Subcutaneous abdominal adipose tissue (tissue), 5 donors: Measurements from ENCODE around the gene CDK5RAP1.

Experiments
- H3K27ac ChIP-seq: one replicate; pipeline ENCODE4 v1.7.0; 2013; ENCODE audit warnings: low read depth, mild to moderate bottlenecking, inconsistent platforms, low read length, moderate library complexity
- H3K27me3 ChIP-seq, 5 donors: one replicate each; pipeline ENCODE4 v1.7.0; 2013; ENCODE audit warnings: low read length in 5 of 5, inconsistent platforms in 1 of 5; ENCODE audit not compliant: control insufficient read depth in 5 of 5, insufficient read depth in 4 of 5
- H3K36me3 ChIP-seq, 5 donors: one replicate each; pipeline ENCODE4 v1.7.0; 2013; ENCODE audit warnings: low read length in 5 of 5; ENCODE audit not compliant: control insufficient read depth in 5 of 5, insufficient read depth in 5 of 5
- H3K4me1 ChIP-seq, 5 donors: one replicate each; pipeline ENCODE4 v1.7.0; 2013; ENCODE audit warnings: low read length in 5 of 5, mild to moderate bottlenecking in 3 of 5, moderate library complexity in 1 of 5; ENCODE audit not compliant: control insufficient read depth in 5 of 5, insufficient read depth in 5 of 5
- H3K4me3 ChIP-seq, 5 donors: one replicate each; pipeline ENCODE4 v1.7.0; 2013; ENCODE audit warnings: low read length in 5 of 5, low read depth in 1 of 5
- H3K9ac ChIP-seq, 5 donors: one replicate each; pipeline ENCODE4 v1.7.0; 2013; ENCODE audit warnings: low read length in 5 of 5, mild to moderate bottlenecking in 4 of 5, moderate library complexity in 3 of 5
- H3K9me3 ChIP-seq, 5 donors: one replicate each; pipeline ENCODE4 v1.7.0; 2013; ENCODE audit warnings: low read length in 5 of 5; ENCODE audit not compliant: control insufficient read depth in 5 of 5
- donor health status: healthy.
- donor health status: healthy.
- donor health status: healthy.
- donor health status: healthy.
- donor health status: healthy.

Gene CDK5RAP1

DNA sequence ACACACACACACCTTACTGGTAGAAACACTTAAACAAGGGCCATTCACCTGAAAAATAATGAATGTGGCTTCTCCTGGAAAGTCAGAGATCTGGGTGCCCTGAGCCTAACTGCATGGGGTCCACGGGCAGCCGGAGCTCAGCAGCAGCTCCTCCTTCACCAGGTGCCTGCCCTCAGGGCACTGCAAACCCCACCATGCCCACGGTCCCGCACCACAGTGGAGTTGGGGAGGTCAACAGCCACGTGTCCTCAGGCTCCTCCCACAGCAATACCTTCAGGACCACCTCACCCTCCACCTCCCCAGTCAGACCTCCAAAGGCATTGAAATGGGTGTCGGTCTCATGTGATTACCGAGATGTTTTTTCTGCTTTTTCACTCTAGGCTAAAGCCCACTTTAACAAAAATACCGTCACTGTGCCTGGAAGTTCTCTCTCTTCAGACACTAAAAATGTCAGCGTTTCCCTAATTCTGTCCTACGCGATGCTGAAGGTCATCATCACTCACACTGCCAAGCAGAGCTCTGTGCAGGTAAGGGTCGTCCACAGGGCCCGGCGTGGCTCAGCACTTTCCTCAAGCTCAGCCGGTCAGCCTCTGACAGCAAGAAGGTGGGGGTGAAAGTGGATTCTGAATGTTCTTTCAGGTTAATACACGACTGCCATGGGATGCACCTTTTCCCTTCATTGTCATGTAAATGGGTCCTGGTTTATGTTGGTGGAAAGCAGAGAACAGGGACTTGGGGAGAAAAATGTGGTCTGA is 48.9 kb downstream of the CDK5RAP1 start:
- Histone ChIP-seq H3K9me3 (no peaks in the 10 kb centered on the region), H3K4me3 (no peak overlapping the region), H3K36me3 (peaks cover 4 to 55% (median 38%) of the 10 kb centered on the region in 5 donors)

DNA sequence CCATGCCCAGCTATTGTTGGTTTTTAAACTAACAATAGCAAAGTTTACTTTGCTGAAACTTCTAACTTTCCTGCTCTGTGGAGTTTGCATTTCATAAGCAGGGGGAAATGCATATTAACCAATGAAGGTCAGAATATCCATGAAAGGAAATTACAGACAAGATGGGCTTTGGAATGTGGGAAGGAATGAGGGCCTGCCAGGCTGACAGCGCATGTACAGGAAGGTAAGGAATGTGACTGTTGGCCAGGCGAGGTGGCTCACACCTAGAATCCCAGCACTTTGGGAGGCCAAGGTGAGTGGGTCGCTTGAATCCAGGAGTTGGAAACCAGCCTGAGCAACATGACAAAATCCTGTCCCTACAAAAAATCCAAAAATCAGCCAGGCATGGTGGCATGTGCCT is 49.6 kb downstream of the CDK5RAP1 start:
- Histone ChIP-seq H3K4me3 (no peak overlapping the region), H3K36me3 (peaks cover 4 to 51% (median 38%) of the 10 kb centered on the region in 5 donors), H3K27ac (no peak overlapping the region), H3K9ac (no peak overlapping the region), H3K27me3 (no peaks in the 10 kb centered on the region), H3K4me1 (no peaks in the 10 kb centered on the region), H3K9me3 (no peaks in the 10 kb centered on the region)

More for the DNA sequence above, 48.9 kb downstream of the CDK5RAP1 start:
- no peak overlapping the region for H3K27ac ChIP-seq
- H3K4me1 ChIP-seq, result no peaks in the 10 kb centered on the region
- no peak overlapping the region for H3K9ac ChIP-seq
- no peaks in the 10 kb centered on the region for H3K27me3 ChIP-seq

DNA sequence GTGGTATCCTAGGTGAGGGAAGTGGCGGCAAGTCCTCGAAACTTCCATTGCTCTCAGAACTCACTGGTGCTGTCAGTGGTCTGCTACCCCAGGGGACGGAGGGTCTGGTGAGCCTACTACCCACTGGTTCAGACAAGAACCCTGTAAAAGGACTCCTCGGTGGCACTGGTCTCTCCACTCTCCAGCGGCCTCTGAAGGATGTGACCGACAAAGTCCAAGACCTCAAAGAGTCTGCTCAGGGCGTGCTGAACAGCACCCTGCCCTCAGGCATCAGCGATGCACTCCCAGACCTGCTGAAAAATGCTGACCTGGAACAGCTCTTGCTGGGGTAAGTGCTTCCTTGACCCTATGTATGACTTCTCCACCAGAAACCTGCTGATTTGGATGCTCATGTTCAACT is 51.8 kb downstream of the CDK5RAP1 start:
- H3K27me3 ChIP-seq, result no peaks in the 10 kb centered on the region
- H3K9ac ChIP-seq, result no peak overlapping the region
- no peaks in the 10 kb centered on the region for H3K9me3 ChIP-seq
- H3K4me1 ChIP-seq, result no peaks in the 10 kb centered on the region
- no peak overlapping the region for H3K27ac ChIP-seq
- no peak overlapping the region for H3K4me3 ChIP-seq
- H3K36me3 ChIP-seq, result peaks cover 4 to 40% (median 32%) of the 10 kb centered on the region in 5 donors

DNA sequence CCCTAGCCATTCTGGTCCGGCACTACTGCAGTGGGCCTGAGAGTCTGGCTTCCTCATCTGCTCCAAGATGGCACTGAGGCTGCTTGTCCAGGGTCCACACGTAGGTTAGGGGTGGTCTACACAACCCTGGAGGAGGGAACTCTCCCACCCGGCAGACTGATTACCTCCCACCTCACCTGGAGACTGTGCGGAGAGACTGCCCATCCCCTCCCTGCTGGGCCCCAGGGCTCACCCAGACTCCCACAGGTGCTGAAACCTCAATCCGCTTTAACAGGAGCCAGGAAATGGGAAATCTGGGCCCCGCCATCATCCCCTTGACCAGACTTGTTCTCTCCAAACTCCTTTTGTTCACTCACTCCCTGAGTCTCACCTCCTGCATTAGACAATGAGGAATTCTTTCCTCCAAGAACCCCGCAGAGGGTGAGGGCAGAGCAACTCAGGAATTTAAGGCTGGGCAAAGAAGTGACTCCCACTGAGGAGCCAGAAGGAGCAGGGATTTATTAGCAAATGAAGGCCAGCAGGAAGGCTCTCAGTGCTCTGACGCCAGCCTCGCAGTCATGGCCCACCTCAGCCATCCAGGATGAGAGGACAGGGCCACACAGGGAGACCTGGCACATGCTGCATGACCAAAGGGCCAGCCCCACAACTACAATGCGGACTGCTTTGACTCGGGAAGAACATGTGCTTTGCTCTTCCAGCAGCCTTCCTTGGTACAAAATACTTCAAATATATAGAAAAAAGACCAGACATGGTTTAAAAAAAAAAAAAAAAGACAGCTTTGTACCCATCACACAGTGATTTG is 53.0 kb downstream of the CDK5RAP1 start:
- no peaks in the 10 kb centered on the region for H3K9me3 ChIP-seq
- H3K4me1 ChIP-seq, result no peaks in the 10 kb centered on the region
- peaks cover 2 to 31% (median 24%) of the 10 kb centered on the region in 5 donors for H3K36me3 ChIP-seq
- H3K27ac ChIP-seq, result no peak overlapping the region
- H3K4me3 ChIP-seq, result no peak overlapping the region
- H3K27me3 ChIP-seq, result no peaks in the 10 kb centered on the region
- no peak overlapping the region for H3K9ac ChIP-seq

DNA sequence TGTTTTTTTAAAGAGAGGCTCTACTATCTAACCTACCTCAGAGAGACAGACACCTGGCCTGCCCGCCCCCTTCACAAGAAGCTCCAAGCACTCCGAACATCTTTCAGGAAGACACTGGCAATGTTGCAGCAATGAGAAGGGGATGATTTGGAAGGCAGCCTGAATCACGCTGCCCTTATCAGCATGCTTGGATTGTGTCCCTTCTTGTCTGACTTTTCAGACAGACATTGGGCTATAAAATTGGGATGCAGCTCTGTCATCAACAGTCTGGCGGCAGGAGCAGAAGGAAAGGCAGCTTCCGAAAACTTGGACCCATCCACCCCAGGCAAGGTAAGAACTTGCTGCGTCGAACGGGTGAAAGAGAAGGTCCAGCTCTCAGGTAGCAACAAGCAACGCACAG is 56.0 kb downstream of the CDK5RAP1 start:
- H3K9me3 ChIP-seq, result no peaks in the 10 kb centered on the region
- no peak overlapping the region for H3K9ac ChIP-seq
- H3K4me3 ChIP-seq, result no peak overlapping the region
- peaks cover 0 to 18% (median 11%) of the 10 kb centered on the region in 5 donors for H3K36me3 ChIP-seq
- H3K27ac ChIP-seq, result no peak overlapping the region
- peaks cover 3 to 8% (median 4%) of the 10 kb centered on the region in 5 donors for H3K27me3 ChIP-seq
- H3K4me1 ChIP-seq, result no peaks in the 10 kb centered on the region

DNA sequence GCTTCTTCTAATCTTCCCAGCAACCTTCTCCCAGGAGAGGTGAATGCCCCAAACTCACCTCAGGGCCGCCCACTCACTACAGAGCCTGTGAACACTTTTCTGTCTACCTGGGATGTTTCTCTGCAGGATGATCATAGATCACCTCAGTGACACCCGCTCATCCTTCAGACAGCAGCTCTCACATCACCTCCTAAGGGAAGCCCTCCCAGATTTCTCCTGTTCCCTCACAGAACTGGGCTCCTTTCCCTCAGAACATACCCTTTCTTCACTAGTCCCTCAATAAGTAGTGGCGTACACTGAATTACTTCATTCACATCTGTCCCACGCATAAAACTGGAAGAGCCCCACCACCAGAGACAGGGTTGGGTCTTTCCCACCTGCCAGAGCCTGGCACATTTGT is 57.8 kb downstream of the CDK5RAP1 start:
- H3K4me3 ChIP-seq, result no peak overlapping the region
- peaks cover 0 to 2% (median 0%) of the 10 kb centered on the region in 5 donors for H3K36me3 ChIP-seq
- no peak overlapping the region for H3K27ac ChIP-seq
- no peak overlapping the region for H3K9ac ChIP-seq
- H3K27me3 ChIP-seq, result peaks cover 3 to 17% (median 7%) of the 10 kb centered on the region in 5 donors
- no peaks in the 10 kb centered on the region for H3K4me1 ChIP-seq
- no peaks in the 10 kb centered on the region for H3K9me3 ChIP-seq

DNA sequence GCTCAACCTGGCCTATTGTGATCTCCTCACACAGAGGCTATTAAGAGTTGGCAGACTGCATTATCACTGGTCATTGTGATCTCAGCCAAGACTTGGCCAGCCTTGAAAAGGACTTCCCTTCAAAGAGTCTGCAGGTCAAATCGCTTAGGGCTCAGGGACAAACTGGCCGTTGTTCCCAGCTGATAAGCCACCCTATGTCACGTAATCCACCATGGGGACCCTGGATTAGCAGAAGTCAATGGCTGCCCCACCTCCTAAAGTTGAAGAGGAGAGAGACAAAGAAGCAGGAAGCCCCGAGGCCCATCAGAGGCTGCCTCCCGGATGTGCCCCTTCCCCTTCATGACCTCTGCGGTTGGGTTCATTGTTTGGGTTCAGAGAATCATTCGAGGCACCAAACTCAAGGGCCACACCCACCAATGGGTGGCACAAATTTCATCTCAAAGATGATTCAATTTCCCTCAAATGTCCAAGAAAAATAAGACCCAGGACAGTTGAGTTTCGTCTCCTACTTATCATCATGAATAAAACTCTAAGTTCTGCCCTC is 61.7 kb downstream of the CDK5RAP1 start:
- Histone ChIP-seq H3K27ac (no peak overlapping the region), H3K9ac (no peak overlapping the region), H3K27me3 (peaks cover 3 to 17% (median 7%) of the 10 kb centered on the region in 5 donors), H3K4me3 (no peak overlapping the region), H3K4me1 (no peaks in the 10 kb centered on the region), H3K36me3 (no peaks in the 10 kb centered on the region), H3K9me3 (no peaks in the 10 kb centered on the region)

DNA sequence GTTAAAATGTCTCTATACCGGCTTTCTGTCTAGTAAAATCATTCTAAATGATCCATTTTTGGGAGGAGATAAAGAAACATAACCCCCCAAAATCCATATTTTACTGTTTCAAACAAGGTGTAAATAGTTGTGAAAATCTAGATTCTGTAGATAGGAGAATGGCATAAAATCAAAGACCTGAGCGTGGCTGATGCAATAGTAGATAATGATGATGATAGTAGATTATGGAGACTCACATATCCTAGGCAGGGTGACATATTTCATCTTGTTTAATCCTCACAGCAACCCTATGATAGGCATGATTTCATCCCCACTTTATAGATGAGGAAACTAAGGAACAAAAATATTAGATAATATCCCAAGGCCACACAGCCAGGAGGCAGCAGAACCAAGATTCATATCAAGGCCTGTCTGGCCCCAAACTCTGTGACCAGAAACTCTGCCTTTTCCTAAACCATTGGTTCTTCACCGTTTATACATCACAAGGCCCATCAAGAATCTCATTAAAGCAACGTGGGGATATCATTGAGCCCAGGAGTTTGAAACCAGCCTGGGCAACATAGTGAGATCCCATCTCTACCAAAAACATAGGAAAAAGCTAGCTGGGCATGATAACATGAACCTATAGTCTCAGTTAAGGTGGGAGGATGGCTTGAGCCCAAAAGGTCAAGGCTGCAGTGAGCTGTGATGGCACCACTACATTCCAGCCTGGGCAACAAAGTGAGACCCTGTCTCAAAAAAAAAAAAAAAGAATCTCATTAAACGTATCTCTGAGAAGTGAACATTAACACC is 62.7 kb downstream of the CDK5RAP1 start:
- H3K4me1 ChIP-seq, result no peaks in the 10 kb centered on the region
- H3K9ac ChIP-seq, result no peak overlapping the region
- no peak overlapping the region for H3K27ac ChIP-seq
- H3K4me3 ChIP-seq, result no peak overlapping the region
- H3K36me3 ChIP-seq, result no peaks in the 10 kb centered on the region
- H3K27me3 ChIP-seq, result peaks cover 3 to 17% (median 7%) of the 10 kb centered on the region in 5 donors
- H3K9me3 ChIP-seq, result no peaks in the 10 kb centered on the region

DNA sequence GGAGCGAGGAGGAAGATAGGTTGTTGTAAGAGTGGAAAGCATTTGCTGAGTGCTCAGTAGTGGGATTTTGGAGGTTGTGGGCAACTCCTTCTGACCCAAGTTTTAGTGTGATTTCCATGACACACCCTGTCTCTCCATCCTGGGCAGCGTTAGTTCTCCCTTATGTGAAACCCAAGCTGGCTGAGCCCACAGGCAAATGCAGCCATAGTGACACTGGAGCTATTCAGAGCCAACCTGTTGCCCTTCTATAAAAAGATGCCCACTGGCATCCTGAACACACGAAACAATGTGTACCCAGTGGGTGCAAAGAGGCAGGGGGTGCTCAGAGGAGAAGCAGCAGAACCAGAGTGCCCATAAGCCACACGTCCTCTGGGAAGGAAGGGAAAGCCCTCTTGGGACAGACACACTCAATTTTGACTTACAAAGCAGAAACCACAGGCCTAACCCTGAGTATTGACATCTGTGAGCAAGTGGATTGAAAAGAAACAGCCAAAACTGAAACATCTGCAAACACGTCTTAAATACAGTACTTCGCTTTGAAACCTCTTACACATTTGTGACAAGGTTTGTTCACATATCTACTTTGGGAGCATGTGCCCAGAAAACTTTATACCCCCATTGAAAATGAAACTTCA is 63.7 kb downstream of the CDK5RAP1 start:
- peaks cover 3 to 17% (median 7%) of the 10 kb centered on the region in 5 donors for H3K27me3 ChIP-seq
- no peak overlapping the region for H3K4me3 ChIP-seq
- H3K27ac ChIP-seq, result no peak overlapping the region
- H3K9ac ChIP-seq, result no peak overlapping the region
- H3K4me1 ChIP-seq, result no peaks in the 10 kb centered on the region
- no peaks in the 10 kb centered on the region for H3K36me3 ChIP-seq
- no peaks in the 10 kb centered on the region for H3K9me3 ChIP-seq
